ENCODE results near the gene SDK2.

DNA sequence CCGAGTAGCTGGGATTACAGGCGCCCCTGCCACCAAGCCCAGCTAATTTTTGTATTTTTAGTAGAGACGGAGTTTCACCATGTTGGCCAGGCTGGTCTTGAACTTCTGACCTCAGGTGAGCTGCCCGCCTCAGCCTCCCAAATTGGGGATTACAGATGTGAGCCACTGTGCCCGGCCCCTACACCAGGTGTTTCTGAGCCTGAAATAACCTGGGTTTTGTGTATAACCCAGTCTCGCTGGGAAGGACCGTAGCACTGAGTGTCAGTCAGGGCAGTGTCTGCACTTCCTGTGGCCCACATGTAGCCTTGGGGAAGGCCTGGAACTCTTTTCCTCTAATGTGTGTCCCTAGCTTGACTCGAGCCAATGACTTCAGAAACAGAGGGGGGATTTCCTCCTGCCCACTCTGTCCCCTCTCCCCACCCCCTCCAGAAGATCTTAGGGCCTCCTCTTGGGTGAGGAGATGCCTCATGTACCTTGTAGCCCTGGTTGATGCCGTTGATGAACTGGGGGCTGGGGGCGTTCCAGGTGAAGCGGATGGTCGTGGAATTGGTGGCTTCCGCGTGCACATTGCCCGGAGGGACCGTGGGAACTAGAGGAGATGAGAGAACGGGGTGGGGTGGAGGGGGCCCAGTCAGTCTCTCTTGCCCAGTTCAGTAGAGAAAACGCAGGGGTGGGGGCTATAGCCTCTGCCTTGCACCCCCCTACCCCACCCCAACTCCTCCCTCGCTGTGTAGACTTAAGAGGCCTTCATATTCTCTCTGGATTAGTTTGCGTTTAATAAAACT, 229.9 kb downstream of the SDK2 start:
- TF ChIP-seq EZH2 (IDR thresholded peaks at IDR 0.05; ENCODE audit: insufficient read depth, low read length) = no peak
- TF ChIP-seq, protein P1, sequence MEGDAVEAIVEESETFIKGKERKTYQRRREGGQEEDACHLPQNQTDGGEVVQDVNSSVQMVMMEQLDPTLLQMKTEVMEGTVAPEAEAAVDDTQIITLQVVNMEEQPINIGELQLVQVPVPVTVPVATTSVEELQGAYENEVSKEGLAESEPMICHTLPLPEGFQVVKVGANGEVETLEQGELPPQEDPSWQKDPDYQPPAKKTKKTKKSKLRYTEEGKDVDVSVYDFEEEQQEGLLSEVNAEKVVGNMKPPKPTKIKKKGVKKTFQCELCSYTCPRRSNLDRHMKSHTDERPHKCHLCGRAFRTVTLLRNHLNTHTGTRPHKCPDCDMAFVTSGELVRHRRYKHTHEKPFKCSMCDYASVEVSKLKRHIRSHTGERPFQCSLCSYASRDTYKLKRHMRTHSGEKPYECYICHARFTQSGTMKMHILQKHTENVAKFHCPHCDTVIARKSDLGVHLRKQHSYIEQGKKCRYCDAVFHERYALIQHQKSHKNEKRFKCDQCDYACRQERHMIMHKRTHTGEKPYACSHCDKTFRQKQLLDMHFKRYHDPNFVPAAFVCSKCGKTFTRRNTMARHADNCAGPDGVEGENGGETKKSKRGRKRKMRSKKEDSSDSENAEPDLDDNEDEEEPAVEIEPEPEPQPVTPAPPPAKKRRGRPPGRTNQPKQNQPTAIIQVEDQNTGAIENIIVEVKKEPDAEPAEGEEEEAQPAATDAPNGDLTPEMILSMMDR (IDR thresholded peaks at IDR 0.05; ENCODE audit: insufficient read depth, low read depth, low read length) = no peak
